ENCODE measurements around the gene LIM2. TPM values are rescaled to one million over a fixed set of nuclear protein-coding genes. Genes with fewer than 3 reads are reported as not detected.

LIM2 gene
- total RNA-seq, 1 experiment from 2014 or later: not detected

DNA sequence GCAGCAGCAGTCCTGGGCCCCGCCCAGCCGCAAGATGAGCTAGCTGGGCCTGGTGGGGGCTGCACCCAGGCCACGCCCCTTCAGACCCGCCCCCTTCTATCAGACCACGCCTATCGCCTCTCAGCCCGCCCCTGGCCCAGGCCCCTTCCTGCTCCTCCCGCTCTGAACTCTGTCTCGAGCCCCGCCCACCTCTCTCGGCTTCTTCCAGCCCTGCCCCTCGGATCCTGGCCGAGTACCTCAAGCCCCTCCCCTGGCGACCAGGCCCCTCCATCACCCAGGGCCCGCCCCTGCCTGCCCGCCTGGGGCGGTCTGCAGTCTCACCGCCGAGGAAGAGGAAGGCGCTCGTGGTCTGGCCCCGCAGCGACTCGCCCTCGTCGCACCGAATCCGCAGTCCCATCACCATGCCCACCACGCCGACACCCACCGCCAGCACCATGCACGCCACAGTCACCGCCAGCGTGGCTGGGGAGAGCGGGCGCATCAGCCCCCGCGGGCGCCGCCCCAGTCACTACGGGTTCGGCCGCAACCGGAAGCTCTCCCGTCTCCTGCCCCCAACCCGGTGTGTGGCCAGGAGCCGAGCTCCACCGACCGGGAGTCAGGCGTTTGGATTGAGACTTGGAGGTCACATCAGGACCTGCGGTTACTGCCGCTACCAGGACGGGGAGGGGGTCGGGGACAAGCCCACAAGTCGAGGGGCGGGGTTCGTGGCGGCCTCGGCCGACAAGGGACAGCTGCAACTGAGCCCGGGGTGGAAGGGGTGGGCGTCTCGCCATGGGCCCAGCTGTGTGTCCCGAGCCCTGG lies 20.0 kb downstream of the LIM2 start (continued):
- TF ChIP-seq, protein P1, sequence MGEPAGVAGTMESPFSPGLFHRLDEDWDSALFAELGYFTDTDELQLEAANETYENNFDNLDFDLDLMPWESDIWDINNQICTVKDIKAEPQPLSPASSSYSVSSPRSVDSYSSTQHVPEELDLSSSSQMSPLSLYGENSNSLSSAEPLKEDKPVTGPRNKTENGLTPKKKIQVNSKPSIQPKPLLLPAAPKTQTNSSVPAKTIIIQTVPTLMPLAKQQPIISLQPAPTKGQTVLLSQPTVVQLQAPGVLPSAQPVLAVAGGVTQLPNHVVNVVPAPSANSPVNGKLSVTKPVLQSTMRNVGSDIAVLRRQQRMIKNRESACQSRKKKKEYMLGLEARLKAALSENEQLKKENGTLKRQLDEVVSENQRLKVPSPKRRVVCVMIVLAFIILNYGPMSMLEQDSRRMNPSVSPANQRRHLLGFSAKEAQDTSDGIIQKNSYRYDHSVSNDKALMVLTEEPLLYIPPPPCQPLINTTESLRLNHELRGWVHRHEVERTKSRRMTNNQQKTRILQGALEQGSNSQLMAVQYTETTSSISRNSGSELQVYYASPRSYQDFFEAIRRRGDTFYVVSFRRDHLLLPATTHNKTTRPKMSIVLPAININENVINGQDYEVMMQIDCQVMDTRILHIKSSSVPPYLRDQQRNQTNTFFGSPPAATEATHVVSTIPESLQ (CRISPR knock-in tag; IDR thresholded peaks at IDR 0.05): no peak
- TF ChIP-seq, protein P2, sequence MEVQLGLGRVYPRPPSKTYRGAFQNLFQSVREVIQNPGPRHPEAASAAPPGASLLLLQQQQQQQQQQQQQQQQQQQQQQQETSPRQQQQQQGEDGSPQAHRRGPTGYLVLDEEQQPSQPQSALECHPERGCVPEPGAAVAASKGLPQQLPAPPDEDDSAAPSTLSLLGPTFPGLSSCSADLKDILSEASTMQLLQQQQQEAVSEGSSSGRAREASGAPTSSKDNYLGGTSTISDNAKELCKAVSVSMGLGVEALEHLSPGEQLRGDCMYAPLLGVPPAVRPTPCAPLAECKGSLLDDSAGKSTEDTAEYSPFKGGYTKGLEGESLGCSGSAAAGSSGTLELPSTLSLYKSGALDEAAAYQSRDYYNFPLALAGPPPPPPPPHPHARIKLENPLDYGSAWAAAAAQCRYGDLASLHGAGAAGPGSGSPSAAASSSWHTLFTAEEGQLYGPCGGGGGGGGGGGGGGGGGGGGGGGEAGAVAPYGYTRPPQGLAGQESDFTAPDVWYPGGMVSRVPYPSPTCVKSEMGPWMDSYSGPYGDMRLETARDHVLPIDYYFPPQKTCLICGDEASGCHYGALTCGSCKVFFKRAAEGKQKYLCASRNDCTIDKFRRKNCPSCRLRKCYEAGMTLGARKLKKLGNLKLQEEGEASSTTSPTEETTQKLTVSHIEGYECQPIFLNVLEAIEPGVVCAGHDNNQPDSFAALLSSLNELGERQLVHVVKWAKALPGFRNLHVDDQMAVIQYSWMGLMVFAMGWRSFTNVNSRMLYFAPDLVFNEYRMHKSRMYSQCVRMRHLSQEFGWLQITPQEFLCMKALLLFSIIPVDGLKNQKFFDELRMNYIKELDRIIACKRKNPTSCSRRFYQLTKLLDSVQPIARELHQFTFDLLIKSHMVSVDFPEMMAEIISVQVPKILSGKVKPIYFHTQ (CRISPR knock-in tag; IDR thresholded peaks at IDR 0.05): no peak
- no peak for TF ChIP-seq OVOL2 (CRISPR knock-in tag; IDR thresholded peaks at IDR 0.05; ENCODE audit: borderline replicate concordance)
- TF ChIP-seq, protein P3, sequence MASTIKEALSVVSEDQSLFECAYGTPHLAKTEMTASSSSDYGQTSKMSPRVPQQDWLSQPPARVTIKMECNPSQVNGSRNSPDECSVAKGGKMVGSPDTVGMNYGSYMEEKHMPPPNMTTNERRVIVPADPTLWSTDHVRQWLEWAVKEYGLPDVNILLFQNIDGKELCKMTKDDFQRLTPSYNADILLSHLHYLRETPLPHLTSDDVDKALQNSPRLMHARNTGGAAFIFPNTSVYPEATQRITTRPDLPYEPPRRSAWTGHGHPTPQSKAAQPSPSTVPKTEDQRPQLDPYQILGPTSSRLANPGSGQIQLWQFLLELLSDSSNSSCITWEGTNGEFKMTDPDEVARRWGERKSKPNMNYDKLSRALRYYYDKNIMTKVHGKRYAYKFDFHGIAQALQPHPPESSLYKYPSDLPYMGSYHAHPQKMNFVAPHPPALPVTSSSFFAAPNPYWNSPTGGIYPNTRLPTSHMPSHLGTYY (CRISPR knock-in tag; IDR thresholded peaks at IDR 0.05): no peak
- TF ChIP-seq, protein P4, sequence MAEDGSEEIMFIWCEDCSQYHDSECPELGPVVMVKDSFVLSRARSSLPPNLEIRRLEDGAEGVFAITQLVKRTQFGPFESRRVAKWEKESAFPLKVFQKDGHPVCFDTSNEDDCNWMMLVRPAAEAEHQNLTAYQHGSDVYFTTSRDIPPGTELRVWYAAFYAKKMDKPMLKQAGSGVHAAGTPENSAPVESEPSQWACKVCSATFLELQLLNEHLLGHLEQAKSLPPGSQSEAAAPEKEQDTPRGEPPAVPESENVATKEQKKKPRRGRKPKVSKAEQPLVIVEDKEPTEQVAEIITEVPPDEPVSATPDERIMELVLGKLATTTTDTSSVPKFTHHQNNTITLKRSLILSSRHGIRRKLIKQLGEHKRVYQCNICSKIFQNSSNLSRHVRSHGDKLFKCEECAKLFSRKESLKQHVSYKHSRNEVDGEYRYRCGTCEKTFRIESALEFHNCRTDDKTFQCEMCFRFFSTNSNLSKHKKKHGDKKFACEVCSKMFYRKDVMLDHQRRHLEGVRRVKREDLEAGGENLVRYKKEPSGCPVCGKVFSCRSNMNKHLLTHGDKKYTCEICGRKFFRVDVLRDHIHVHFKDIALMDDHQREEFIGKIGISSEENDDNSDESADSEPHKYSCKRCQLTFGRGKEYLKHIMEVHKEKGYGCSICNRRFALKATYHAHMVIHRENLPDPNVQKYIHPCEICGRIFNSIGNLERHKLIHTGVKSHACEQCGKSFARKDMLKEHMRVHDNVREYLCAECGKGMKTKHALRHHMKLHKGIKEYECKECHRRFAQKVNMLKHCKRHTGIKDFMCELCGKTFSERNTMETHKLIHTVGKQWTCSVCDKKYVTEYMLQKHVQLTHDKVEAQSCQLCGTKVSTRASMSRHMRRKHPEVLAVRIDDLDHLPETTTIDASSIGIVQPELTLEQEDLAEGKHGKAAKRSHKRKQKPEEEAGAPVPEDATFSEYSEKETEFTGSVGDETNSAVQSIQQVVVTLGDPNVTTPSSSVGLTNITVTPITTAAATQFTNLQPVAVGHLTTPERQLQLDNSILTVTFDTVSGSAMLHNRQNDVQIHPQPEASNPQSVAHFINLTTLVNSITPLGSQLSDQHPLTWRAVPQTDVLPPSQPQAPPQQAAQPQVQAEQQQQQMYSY (CRISPR knock-in tag; IDR thresholded peaks at IDR 0.05): 0 out of 2 replicates have a peak, but pooled peaks have one; percentile 42
- peak; percentile 48 for TF ChIP-seq GABPB1 (CRISPR knock-in tag; IDR thresholded peaks at IDR 0.05)
- TF ChIP-seq, protein P5, sequence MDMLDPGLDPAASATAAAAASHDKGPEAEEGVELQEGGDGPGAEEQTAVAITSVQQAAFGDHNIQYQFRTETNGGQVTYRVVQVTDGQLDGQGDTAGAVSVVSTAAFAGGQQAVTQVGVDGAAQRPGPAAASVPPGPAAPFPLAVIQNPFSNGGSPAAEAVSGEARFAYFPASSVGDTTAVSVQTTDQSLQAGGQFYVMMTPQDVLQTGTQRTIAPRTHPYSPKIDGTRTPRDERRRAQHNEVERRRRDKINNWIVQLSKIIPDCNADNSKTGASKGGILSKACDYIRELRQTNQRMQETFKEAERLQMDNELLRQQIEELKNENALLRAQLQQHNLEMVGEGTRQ (CRISPR knock-in tag; IDR thresholded peaks at IDR 0.05): no peak
- no peak for TF ChIP-seq KAT7 (CRISPR knock-in tag; IDR thresholded peaks at IDR 0.05; ENCODE audit: borderline replicate concordance)
- TF ChIP-seq, protein P6, sequence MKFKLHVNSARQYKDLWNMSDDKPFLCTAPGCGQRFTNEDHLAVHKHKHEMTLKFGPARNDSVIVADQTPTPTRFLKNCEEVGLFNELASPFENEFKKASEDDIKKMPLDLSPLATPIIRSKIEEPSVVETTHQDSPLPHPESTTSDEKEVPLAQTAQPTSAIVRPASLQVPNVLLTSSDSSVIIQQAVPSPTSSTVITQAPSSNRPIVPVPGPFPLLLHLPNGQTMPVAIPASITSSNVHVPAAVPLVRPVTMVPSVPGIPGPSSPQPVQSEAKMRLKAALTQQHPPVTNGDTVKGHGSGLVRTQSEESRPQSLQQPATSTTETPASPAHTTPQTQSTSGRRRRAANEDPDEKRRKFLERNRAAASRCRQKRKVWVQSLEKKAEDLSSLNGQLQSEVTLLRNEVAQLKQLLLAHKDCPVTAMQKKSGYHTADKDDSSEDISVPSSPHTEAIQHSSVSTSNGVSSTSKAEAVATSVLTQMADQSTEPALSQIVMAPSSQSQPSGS (CRISPR knock-in tag; IDR thresholded peaks at IDR 0.05; ENCODE audit: borderline replicate concordance, low read depth): no peak
- no peak for TF ChIP-seq TCF7 (CRISPR knock-in tag; IDR thresholded peaks at IDR 0.05; ENCODE audit: low read depth)
- TF ChIP-seq SMAD4 (CRISPR knock-in tag; IDR thresholded peaks at IDR 0.05): no peak
- TF ChIP-seq NR2C2 (CRISPR knock-in tag; IDR thresholded peaks at IDR 0.05): no peak
- TF ChIP-seq, protein P7, sequence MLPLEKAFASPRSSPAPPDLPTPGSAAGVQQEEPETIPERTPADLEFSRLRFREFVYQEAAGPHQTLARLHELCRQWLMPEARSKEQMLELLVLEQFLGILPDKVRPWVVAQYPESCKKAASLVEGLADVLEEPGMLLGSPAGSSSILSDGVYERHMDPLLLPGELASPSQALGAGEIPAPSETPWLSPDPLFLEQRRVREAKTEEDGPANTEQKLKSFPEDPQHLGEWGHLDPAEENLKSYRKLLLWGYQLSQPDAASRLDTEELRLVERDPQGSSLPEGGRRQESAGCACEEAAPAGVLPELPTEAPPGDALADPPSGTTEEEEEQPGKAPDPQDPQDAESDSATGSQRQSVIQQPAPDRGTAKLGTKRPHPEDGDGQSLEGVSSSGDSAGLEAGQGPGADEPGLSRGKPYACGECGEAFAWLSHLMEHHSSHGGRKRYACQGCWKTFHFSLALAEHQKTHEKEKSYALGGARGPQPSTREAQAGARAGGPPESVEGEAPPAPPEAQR (CRISPR knock-in tag; IDR thresholded peaks at IDR 0.05): no peak
- TF ChIP-seq, protein P8, sequence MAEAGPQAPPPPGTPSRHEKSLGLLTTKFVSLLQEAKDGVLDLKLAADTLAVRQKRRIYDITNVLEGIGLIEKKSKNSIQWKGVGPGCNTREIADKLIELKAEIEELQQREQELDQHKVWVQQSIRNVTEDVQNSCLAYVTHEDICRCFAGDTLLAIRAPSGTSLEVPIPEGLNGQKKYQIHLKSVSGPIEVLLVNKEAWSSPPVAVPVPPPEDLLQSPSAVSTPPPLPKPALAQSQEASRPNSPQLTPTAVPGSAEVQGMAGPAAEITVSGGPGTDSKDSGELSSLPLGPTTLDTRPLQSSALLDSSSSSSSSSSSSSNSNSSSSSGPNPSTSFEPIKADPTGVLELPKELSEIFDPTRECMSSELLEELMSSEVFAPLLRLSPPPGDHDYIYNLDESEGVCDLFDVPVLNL (CRISPR knock-in tag; IDR thresholded peaks at IDR 0.05; ENCODE audit: borderline replicate concordance, low read depth): no peak
- TF ChIP-seq TP53 (CRISPR knock-in tag; IDR thresholded peaks at IDR 0.05): no peak
- 0 out of 2 replicates have a peak, but pooled peaks have one; percentile 36 for TF ChIP-seq TEAD1 (CRISPR knock-in tag; IDR thresholded peaks at IDR 0.05)
- TF ChIP-seq FOXK1 (CRISPR knock-in tag; IDR thresholded peaks at IDR 0.05): peak; percentile 76
- TF ChIP-seq ZNF121 (CRISPR knock-in tag; IDR thresholded peaks at IDR 0.05): no peak
- TF ChIP-seq, protein P9, sequence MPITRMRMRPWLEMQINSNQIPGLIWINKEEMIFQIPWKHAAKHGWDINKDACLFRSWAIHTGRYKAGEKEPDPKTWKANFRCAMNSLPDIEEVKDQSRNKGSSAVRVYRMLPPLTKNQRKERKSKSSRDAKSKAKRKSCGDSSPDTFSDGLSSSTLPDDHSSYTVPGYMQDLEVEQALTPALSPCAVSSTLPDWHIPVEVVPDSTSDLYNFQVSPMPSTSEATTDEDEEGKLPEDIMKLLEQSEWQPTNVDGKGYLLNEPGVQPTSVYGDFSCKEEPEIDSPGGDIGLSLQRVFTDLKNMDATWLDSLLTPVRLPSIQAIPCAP (CRISPR knock-in tag; IDR thresholded peaks at IDR 0.05): no peak
- TF ChIP-seq ESRRA (CRISPR knock-in tag; IDR thresholded peaks at IDR 0.05; ENCODE audit: borderline replicate concordance): no peak
- TF ChIP-seq ZNF232 (CRISPR knock-in tag; IDR thresholded peaks at IDR 0.05): peak; percentile 40; the same call in 1 of the 2 replicates
- no peak for TF ChIP-seq FOXJ3 (CRISPR knock-in tag; IDR thresholded peaks at IDR 0.05; ENCODE audit: borderline replicate concordance)

Measured in WTC11 (cell line).